Mesendoderm (in vitro differentiated cells): ENCODE data around the gene PLD4.

ENCODE experiments used
- DNase-seq: peaks from one replicate; pipeline ENCODE4 v3.0.0; 2013
- H2AK5ac ChIP-seq: 2 replicates; pipeline ENCODE4 v1.6.1; 2013; ENCODE audit warnings: low read length, inconsistent platforms
- H2BK120ac ChIP-seq: 2 replicates; pipeline ENCODE4 v1.6.1; 2013; ENCODE audit warnings: low read depth, mild to moderate bottlenecking, low read length, moderate library complexity, mixed read lengths
- H2BK15ac ChIP-seq: replicated peaks from 2 replicates; pipeline ENCODE4 v1.6.1; 2013; ENCODE audit warnings: low read depth, mild to moderate bottlenecking, moderate library complexity
- H2BK5ac ChIP-seq: 2 replicates; pipeline ENCODE4 v1.6.1; 2013; ENCODE audit warnings: low read length, inconsistent platforms
- H3K18ac ChIP-seq: 2 replicates; pipeline ENCODE4 v1.6.1; 2013; ENCODE audit warnings: mild to moderate bottlenecking, low read length, mixed read lengths
- H3K23ac ChIP-seq: one replicate; pipeline ENCODE4 v1.6.1; 2013; ENCODE audit warnings: low read length
- H3K27ac ChIP-seq: 2 replicates; pipeline ENCODE4 v1.5.1; 2013; ENCODE audit warnings: low read depth, mild to moderate bottlenecking, inconsistent platforms, low read length, moderate library complexity
- H3K27me3 ChIP-seq: 2 replicates; pipeline ENCODE4 v1.6.1; 2013; ENCODE audit warnings: low read length, control low read depth, mild to moderate bottlenecking, inconsistent platforms; ENCODE audit not compliant: insufficient read depth, poor library complexity
- H3K36me3 ChIP-seq: 2 replicates; pipeline ENCODE4 v1.6.1; 2013; ENCODE audit warnings: low read length, inconsistent platforms; ENCODE audit not compliant: control insufficient read depth, insufficient read depth
- H3K4ac ChIP-seq: one replicate; pipeline ENCODE4 v1.6.1; 2013; ENCODE audit warnings: low read depth, mild to moderate bottlenecking, low read length, moderate library complexity
- H3K4me1 ChIP-seq: 2 replicates; pipeline ENCODE4 v1.6.1; 2013; ENCODE audit warnings: low read depth, low read length, inconsistent platforms; ENCODE audit not compliant: control insufficient read depth
- H3K4me2 ChIP-seq: 2 replicates; pipeline ENCODE4 v1.6.1; 2013; ENCODE audit warnings: low read length
- H3K4me3 ChIP-seq: 2 replicates; pipeline ENCODE4 v1.5.1; 2013; ENCODE audit warnings: mild to moderate bottlenecking, low read length
- H3K56ac ChIP-seq: one replicate; pipeline ENCODE4 v1.6.1; 2013; ENCODE audit warnings: low read length
- H3K79me1 ChIP-seq: 2 replicates; pipeline ENCODE4 v1.6.1; 2013; ENCODE audit warnings: low read length, inconsistent platforms
- H3K79me2 ChIP-seq: 2 replicates; pipeline ENCODE4 v1.6.1; 2013; ENCODE audit warnings: mild to moderate bottlenecking, low read length; ENCODE audit not compliant: control insufficient read depth, insufficient read depth
- H3K9ac ChIP-seq: 2 replicates; pipeline ENCODE4 v1.6.1; 2013; ENCODE audit warnings: low read length, inconsistent platforms
- H4K5ac ChIP-seq: one replicate; pipeline ENCODE4 v1.6.1; 2013; ENCODE audit warnings: low read length
- H4K8ac ChIP-seq: one replicate; pipeline ENCODE4 v1.6.1; 2013; ENCODE audit warnings: low read depth, mild to moderate bottlenecking, control low read depth, low read length, moderate library complexity
- WGBS: extraction: QIAGEN DNeasy Blood & Tissue Kit; methylation state at CpG from one replicate; pipeline ENCODE4 v1.1.7; 2013; ENCODE audit warnings: low lambda C conversion rate, missing lambda C conversion rate; ENCODE audit not compliant: insufficient coverage; ENCODE audit errors: extremely low coverage; 5-methylcytosine and 5-hydroxymethylcytosine counted together

PLD4 gene

GRCh38 chr14:104892531-104893434 lies 31.9 kb upstream of the PLD4 start:
- Histone ChIP-seq H3K79me2 (no peaks in the 10 kb centered on the region), H3K4me2 (no peak overlapping the region), H3K27ac (no peak overlapping the region), H3K4me3 (no peak overlapping the region), H3K23ac (no peak overlapping the region), H3K18ac (no peak overlapping the region), H4K8ac (no peak overlapping the region), H3K4me1 (no peaks in the 10 kb centered on the region), H3K36me3 (no peaks in the 10 kb centered on the region), H3K27me3 (no peaks in the 10 kb centered on the region), H2BK120ac (no peak overlapping the region), H3K79me1 (no peaks in the 10 kb centered on the region), H3K9ac (no peak overlapping the region), H2AK5ac (no peak overlapping the region), H3K56ac (no peak overlapping the region), H2BK5ac (no peak overlapping the region), H3K4ac (no peak overlapping the region), H2BK15ac (no peak overlapping the region), H4K5ac (no peak overlapping the region)
- WGBS = no CpG with 5 or more reads among the region's 31 CpGs
- DNase-seq = no peak

- Histone ChIP-seq H3K23ac (no peak overlapping the region), H4K8ac (no peak overlapping the region), H2BK5ac (no peak overlapping the region), H3K27me3 (no peaks in the 10 kb centered on the region), H3K4ac (no peak overlapping the region), H3K79me1 (no peaks in the 10 kb centered on the region), H2BK15ac (no peak overlapping the region), H3K9ac (no peak overlapping the region), H3K18ac (no peak overlapping the region), H3K4me3 (no peak overlapping the region), H4K5ac (no peak overlapping the region), H3K56ac (no peak overlapping the region), H2BK120ac (no peak overlapping the region), H3K36me3 (no peaks in the 10 kb centered on the region), H3K4me2 (no peak overlapping the region), H3K79me2 (no peaks in the 10 kb centered on the region), H2AK5ac (no peak overlapping the region), H3K27ac (no peak overlapping the region), H3K4me1 (no peaks in the 10 kb centered on the region)
- DNase-seq = no peak
- WGBS = no CpG with 5 or more reads among the region's 39 CpGs
Observed at GRCh38 chr14:104893435-104894207, 31.1 kb upstream of the PLD4 start.

GRCh38 chr14:104894331-104895206 lies 30.1 kb upstream of the PLD4 start:
- Histone ChIP-seq H3K79me1 (no peaks in the 10 kb centered on the region), H3K18ac (no peak overlapping the region), H3K56ac (no peak overlapping the region), H3K9ac (no peak overlapping the region), H3K36me3 (no peaks in the 10 kb centered on the region), H2BK120ac (no peak overlapping the region), H2AK5ac (no peak overlapping the region), H3K79me2 (no peaks in the 10 kb centered on the region), H3K4ac (no peak overlapping the region), H2BK5ac (no peak overlapping the region), H3K27me3 (no peaks in the 10 kb centered on the region), H3K4me3 (no peak overlapping the region), H3K4me1 (no peaks in the 10 kb centered on the region), H4K5ac (no peak overlapping the region), H3K23ac (no peak overlapping the region), H3K27ac (no peak overlapping the region), H4K8ac (no peak overlapping the region), H3K4me2 (no peak overlapping the region), H2BK15ac (no peak overlapping the region)
- no CpG with 5 or more reads among the region's 30 CpGs for WGBS
- no peak for DNase-seq

- Histone ChIP-seq H2BK5ac (no peak overlapping the region), H3K56ac (no peak overlapping the region), H3K79me2 (no peaks in the 10 kb centered on the region), H3K9ac (no peak overlapping the region), H3K4ac (no peak overlapping the region), H3K27me3 (no peaks in the 10 kb centered on the region), H4K8ac (no peak overlapping the region), H4K5ac (no peak overlapping the region), H2BK15ac (no peak overlapping the region), H3K4me2 (no peak overlapping the region), H3K79me1 (no peaks in the 10 kb centered on the region), H3K27ac (no peak overlapping the region), H2AK5ac (no peak overlapping the region), H3K36me3 (no peaks in the 10 kb centered on the region), H2BK120ac (no peak overlapping the region), H3K18ac (no peak overlapping the region), H3K4me3 (no peak overlapping the region), H3K23ac (no peak overlapping the region), H3K4me1 (no peaks in the 10 kb centered on the region)
- DNase-seq = no peak
- WGBS = no CpG with 5 or more reads among the region's 9 CpGs
Observed at GRCh38 chr14:104895207-104895785, 29.4 kb upstream of the PLD4 start.

- no peak overlapping the region for H3K9ac ChIP-seq
- no peaks in the 10 kb centered on the region for H3K36me3 ChIP-seq
- no peak overlapping the region for H3K4me3 ChIP-seq
- no peak overlapping the region for H2BK5ac ChIP-seq
- no peak overlapping the region for H4K5ac ChIP-seq
- H2BK15ac ChIP-seq = no peak overlapping the region
- H3K18ac ChIP-seq = no peak overlapping the region
- no peak overlapping the region for H3K27ac ChIP-seq
- no peaks in the 10 kb centered on the region for H3K79me2 ChIP-seq
- H3K4me2 ChIP-seq = no peak overlapping the region
- WGBS = no CpG with 5 or more reads among the region's 34 CpGs
- no peaks in the 10 kb centered on the region for H3K79me1 ChIP-seq
- no peak overlapping the region for H3K23ac ChIP-seq
- no peaks in the 10 kb centered on the region for H3K4me1 ChIP-seq
- H4K8ac ChIP-seq = no peak overlapping the region
- no peak for DNase-seq
- H3K27me3 ChIP-seq = no peaks in the 10 kb centered on the region
- H2AK5ac ChIP-seq = no peak overlapping the region
- H3K56ac ChIP-seq = no peak overlapping the region
- no peak overlapping the region for H3K4ac ChIP-seq
- no peak overlapping the region for H2BK120ac ChIP-seq
Observed at GRCh38 chr14:104895786-104896661, 28.7 kb upstream of the PLD4 start.
